GM18508 (cell line): Measurements from ENCODE around the gene UNC13B.
"Not testable (repeated sequence)": the region's sequence is repeated elsewhere in the genome, so short reads cannot be mapped to it uniquely, and the experiment has no call there.

Experiments used
- ATAC-seq: cut with Tn5 transposase; IDR thresholded peaks from one replicate; pipeline ENCODE4 v1.9.1; 2021; ENCODE audit warnings: moderate number of reproducible peaks; ENCODE audit not compliant: insufficient read depth, unreplicated experiment

Gene UNC13B

DNA sequence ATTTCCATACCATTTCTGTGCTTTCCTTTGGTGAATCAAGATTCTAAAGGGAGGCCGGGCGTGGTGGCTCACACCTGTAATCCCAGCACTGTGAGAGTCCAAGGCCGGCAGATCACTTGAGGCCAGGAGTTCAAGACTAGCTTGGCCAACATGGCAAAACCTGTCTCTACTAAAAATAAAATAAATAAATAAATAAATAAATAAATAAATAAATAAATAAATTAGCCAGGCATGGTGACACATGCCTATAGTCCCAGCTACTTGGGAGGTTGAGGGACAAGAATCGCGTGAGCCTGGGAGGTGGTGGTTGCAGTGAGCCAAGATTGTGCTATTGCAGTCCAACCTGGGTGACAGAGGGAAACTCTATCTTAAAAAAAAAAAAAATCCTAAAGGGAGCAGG lies 247.6 kb downstream of the UNC13B start:
- not testable (repeated sequence) for ATAC-seq

DNA sequence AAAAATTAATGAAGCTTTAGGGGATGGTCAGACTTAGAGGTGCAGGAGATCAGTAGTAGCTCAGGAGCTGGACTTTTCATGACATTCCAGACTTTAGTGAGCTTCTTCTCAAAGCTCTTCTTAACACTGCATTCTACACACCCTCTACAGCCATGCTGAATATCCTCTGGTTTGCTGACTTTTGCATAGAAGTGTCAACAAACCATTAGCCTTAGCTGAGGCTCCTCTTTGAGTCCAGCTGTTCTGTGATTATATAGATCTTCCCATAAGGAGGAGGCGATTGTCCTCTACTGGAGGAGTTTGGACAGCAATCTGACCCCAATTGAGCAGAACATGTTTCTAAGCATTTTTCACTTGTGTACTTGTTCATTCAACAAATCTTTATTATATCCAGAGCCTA lies 253.1 kb downstream of the UNC13B start:
- no peak for ATAC-seq

GRCh38 chr9:35415402-35416097 lies 253.7 kb downstream of the UNC13B start:
- ATAC-seq: no peak

DNA sequence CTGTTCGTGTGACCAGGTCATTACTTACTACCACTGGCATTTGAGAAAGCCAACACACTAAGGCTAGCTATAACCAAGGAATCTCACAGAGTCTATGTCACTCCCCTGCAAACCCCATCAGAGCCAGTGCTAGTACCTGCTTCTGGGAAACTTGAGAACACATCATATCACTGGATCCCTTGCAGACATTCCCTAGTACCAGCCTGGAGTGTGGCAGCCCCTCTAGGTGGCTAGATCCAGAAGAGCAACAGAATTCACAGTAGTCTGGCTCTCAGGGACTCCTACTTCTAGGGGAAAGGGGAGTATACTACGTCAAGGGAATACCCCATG lies 254.3 kb downstream of the UNC13B start:
- no peak for ATAC-seq

- no peak for ATAC-seq
These were observed 260.5 kb downstream of the UNC13B start for GRCh38 chr9:35422346-35422745.

DNA sequence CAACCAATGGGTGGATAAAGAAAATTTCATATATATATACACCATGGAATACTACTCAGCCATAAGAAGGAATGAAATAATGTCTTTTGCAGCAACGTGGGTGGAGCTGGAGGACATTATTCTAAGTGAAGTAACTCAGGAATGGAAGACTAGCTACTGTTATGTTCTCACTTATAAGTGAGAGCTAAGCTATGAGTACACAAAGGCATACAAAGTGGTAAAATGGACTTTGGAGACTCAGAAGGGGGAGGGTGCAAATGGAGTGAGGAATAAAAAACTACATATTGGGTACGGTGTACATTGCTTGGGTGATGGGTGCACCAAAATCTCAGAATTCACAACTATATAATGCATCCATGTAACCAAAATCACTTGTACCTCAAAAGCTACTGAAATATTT lies 260.9 kb downstream of the UNC13B start:
- no peak for ATAC-seq

- no peak for ATAC-seq
These were observed 261.7 kb downstream of the UNC13B start for GRCh38 chr9:35423499-35423898.

GRCh38 chr9:35424356-35425352 lies 262.8 kb downstream of the UNC13B start:
- ATAC-seq: no peak

- ATAC-seq: no peak
These were observed 264.8 kb downstream of the UNC13B start for GRCh38 chr9:35426627-35427026.

- ATAC-seq: no peak
These were observed 269.7 kb downstream of the UNC13B start for GRCh38 chr9:35431467-35431866.

DNA sequence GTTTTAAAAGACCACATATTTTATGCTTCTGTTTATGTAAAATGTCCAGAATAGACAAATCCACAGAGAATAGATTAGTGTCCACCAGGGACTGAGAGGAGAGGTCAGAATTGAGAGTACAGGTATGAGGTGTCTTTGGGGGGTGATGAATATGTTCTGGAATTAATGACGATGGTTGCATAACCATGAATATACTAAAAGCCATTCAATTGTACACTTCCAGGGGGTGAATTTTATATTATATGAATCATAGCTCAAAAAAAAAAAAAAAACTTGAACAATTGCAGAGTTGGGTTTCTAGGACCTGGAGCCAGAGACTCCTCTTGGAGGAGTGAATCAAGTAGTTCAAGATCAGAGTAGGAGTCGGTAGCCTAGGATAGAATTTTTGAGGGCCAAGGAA lies 270.3 kb downstream of the UNC13B start:
- ATAC-seq: no peak

- no peak for ATAC-seq
These were observed 275.1 kb downstream of the UNC13B start for GRCh38 chr9:35436933-35437332.

DNA sequence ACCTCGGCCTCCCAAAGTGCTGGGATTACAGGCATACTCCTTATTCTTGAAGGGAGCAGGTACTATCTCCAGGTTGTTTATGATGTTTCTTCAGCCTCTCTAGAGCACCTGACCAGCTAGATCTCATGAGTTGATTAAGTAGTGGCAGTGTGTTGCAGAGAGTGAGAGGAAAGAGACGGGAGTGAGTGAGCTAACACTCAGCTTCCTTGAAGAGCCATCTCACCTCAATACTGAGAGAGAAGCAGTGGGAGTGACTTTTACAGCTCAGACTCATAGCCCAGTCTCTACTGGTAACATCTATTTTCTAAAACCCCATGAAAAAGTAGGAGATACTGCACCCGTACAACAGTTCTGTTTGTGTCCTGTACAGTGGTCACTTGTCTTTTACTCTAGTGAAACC lies 284.2 kb downstream of the UNC13B start:
- no peak for ATAC-seq

DNA sequence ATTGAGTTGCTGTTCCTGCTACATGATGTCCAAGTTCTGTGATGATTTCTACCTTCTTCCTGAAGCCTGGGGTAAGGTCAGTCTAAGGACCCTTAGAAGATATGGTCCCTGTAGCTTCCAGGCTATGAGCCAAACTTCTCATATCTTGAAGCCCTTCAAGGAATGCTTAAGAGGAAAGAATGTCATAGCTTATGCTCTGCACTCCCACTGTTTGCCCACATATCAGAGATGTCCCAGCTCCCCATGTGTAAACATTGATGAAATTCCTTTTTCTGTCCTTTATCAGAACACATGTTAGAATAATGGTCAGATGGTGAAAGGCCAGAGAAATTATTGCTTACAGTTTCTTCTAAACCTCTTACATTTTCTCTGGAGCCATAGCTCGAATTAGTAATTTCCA lies 286.7 kb downstream of the UNC13B start:
- ATAC-seq: no peak

DNA sequence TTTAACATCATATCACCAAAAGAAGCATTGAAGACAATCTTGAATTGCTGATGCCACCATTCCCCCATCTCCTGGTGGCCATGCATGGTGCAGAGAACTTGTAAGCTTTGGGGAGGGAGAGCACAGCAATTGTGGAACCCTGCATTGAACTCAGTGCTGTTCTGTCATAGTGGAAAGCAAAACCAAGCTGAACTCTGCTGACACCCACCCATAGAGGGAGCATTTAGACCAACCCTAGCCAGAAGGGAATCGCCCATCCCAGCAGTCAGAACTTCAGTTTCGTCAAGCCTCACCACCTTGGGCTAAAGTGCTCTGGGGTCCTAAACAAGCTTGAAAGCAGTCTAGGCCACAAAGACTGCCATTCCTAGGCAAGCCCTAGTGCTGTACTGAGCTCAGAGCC lies 290.7 kb downstream of the UNC13B start:
- ATAC-seq: no peak

DNA sequence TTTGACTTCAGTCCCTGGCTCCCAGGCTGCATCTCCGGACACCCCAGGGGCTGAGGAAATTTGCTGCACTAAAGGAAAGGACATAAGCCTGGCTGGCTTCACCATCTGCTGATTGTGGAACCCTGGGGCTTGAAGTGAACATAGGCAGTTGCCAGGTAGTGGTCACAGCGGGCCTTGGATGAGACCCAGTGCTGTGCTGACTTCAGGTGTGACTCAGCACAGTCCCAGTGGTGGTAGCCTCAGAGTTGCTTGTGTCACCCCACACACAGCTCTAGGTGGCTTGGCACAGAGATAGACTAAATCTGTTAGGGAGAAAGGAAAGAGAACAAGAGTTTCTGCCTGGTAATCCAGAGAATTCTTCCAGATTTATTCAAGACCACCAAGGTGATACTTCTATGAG lies 292.0 kb downstream of the UNC13B start:
- ATAC-seq: no peak
